Ovary (tissue), 3 donors: Measurements from ENCODE around the gene MRPL39.

Experiments
- EP300 ChIP-seq: sonication (generic); formaldehyde crosslinking; IDR thresholded peaks from one replicate; pipeline ENCODE4 v1.6.1; 2017; ENCODE audit warnings: antibody characterized with exemption
- POLR2A ChIP-seq: fragments of 450-650 bp; IDR thresholded peaks from one replicate; pipeline ENCODE4 v1.6.1; 2017; ENCODE audit warnings: antibody characterized with exemption, mild to moderate bottlenecking, moderate library complexity
- TF ChIP-seq, protein P1 (sequence below), 3 donors: fragments of 450-650 bp in 2 of 3; fragments of 200-600 bp in 1 of 3; IDR thresholded peaks; one replicate each; pipeline versions ENCODE4 v1.5.1 to v1.8.0; 2016 to 2022; ENCODE audit warnings: antibody characterized with exemption in 3 of 3, mild to moderate bottlenecking in 1 of 3
- donor health status: DM: no; HTN: no; CAD: no.

DNA sequence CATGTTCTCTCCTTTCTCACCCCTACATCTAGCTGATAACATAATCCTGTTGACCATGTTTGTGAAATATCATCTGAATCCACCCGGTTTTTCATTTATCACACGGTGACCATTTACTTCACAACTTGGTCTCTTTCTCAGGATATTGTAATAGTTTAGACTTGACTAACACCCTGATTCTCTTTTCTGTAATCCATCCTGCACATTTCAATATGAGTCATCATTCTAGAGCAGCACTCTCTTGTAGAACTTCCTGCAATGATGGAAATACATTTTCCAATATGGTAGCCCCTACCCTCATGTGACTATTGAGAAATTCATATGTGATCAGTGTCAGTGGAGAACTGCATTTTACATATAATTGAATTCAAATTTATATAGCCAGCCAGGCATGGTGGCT lies 29.4 kb upstream of the MRPL39 start:
- TF ChIP-seq, protein P1, sequence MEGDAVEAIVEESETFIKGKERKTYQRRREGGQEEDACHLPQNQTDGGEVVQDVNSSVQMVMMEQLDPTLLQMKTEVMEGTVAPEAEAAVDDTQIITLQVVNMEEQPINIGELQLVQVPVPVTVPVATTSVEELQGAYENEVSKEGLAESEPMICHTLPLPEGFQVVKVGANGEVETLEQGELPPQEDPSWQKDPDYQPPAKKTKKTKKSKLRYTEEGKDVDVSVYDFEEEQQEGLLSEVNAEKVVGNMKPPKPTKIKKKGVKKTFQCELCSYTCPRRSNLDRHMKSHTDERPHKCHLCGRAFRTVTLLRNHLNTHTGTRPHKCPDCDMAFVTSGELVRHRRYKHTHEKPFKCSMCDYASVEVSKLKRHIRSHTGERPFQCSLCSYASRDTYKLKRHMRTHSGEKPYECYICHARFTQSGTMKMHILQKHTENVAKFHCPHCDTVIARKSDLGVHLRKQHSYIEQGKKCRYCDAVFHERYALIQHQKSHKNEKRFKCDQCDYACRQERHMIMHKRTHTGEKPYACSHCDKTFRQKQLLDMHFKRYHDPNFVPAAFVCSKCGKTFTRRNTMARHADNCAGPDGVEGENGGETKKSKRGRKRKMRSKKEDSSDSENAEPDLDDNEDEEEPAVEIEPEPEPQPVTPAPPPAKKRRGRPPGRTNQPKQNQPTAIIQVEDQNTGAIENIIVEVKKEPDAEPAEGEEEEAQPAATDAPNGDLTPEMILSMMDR (IDR thresholded peaks at IDR 0.05) = no peak
- TF ChIP-seq POLR2A = no peak
- no peak for TF ChIP-seq EP300
